Cardiac septum (tissue), 1 donor: ENCODE measurements around the gene COMMD1. TPM values are rescaled to one million over a fixed set of nuclear protein-coding genes. Genes with fewer than 3 reads are reported as not detected.
"Not testable (repeated sequence)": the region's sequence is repeated elsewhere in the genome, so short reads cannot be mapped to it uniquely, and the experiment has no call there.

ENCODE experiments used
- DNase-seq: peaks from one replicate; pipeline ENCODE4 v3.0.0-alpha.2; 2020; ENCODE audit warnings: low spot score
- intact Hi-C: fragments of 100-400 bp; cut with DNase I; formaldehyde crosslinking; loops from one replicate; pipeline ENCODE4 v1.14.0; 2022
- total RNA-seq: library from RNA; stranded (reverse); fragmentation: NEBNext Ultra II Directional; extraction: Animal tissue kit (Norgen Biotek cat#: 25700); gene quantifications from one replicate; pipeline ENCODE4 v1.2.1, GENCODE V29; 2021
- donor health status: DM: no; HTN: no; CAD: no.

COMMD1 gene
- total RNA-seq, 1 donor from 2014 or later, result 56.0 TPM

DNA sequence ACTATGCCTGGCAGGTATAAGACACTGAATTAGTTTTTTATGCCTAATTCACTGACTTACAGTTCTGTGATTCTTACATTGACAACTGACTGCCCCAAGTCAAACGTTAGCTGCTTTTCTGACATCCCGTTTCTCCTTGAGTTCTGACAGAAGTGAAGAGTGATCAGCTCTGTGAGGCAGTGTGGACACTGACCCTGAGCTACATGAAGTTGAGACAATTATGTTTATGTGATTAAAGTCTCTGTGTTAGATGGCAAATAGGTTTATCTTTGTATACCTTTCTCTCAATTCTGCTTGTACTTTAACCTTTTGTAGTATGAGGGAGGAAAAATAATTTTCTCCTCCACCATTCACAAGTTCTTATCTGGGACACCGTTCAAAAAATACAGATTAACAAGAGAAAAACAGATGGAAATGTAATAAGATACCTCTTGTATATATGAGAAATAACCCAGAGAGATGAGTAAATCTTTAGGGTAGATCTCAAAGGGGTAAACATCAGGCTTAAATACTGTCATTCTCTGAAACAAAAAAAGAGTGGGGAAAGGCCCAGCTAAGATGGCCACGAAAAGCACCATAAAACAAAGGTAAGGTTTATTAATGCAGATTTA is 205.0 kb downstream of the COMMD1 start:
- no peak for DNase-seq
- intact Hi-C loops, result no loop called here

DNA sequence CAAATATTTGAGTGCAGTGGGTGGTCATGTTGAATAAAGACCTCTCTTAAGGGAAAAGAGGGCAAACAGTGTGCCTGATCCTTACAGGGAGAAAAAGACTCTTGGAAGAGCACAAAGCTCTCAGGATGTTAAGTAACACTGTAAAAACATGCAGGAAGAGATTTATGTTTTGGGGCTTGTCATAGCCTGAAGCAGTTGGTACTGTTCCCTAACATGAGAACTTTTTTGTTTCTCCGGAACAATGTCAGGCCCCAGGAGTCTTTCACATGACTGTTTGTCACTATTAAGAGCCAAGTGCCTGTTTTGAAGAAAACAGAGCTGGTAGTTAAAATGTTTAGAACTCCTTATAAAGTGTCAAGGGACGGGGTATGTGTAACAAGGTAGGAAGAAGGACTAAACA is 206.7 kb downstream of the COMMD1 start:
- intact Hi-C loops, result no loop called here
- no peak for DNase-seq

DNA sequence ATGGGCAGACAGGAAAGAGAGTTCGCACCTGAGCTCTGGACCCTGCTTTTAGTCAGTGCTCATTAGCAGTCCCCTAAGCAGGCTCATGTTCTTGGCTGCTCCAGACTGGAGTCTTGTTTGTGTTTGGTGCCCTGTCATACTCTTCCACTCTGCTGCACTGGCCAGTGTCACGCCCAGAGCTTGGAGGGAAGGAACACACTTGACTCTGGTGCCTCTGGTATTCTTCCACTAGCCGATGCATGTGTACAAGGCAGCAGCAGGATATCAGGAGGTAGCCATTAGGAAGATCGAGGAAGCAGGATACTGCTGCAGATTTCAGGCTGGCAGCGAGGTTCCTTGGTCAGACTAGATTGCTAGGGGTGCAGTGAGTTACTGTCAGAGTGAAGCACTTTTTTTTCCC is 209.1 kb downstream of the COMMD1 start:
- intact Hi-C loops, result no loop called here

DNA sequence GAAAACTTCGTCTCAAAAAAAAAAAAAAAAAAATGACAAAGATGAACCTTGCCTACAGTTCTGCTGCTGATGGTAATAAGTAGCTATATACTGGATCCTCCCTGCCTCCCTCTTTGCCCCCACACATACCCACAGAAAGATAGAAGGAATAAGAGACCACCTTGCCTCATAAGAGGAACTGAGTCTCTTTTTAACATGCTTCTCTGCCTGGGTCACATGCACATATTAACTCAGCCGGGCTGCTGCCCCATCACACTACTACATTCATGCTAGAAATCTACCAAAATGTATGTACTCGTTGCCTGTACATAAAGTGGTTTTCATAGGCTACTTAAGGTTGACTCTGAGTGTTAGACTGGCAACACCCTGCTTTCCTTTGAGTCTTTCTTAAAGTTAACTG is 211.5 kb downstream of the COMMD1 start:
- DNase-seq, result no peak
- intact Hi-C loops, result no loop called here

More for the DNA sequence above, 209.1 kb downstream of the COMMD1 start:
- DNase-seq, result no peak

DNA sequence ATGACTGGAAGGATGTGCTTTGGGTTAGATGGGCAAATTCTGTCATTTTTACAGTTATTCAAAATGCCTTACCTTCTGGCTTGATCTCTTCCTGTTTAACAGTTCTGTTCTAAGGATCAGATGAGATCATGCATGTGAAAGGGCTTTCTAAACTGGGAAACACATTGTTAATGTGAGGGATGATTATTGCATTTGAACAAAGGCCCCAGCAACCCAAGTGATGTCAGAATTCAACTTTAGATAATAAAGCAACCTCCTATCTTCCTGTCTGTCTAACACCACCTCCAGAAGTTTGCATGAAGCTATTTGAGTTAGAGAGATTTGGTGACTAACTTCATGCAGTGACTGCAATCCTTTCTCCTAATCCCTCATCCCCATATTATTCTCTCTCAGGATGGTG is 212.7 kb downstream of the COMMD1 start:
- no peak for DNase-seq
- intact Hi-C loops, result no loop called here

DNA sequence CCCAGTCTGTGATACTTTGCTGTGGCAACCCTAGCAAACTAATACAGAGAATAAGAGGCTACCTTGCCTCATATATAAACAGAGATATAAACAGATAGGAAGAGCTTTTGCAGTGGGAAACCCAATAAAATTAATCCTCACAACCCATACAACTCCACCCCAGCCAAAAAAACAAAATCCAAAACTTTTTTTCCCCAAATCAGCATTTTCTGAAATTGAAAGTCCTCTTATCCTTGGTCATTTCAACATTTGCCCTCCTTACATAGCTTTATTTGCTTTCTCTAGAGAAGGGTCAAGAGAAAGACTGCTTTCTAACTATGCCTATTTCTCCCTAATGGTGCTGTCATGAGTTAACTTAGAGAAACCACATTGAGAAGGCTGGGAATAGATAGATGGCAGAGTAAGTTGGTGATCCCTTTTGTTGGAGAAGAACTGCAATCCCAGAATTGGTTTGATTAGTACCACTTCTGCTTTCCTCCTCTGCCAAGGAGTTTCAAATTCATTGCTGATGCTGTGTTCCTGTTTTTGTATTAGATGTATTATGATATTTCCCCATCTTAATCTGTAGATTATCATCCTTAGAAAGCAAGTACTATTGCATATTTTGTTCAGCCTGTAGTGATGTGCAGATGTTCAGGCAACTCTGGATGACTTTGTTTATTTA is 214.0 kb downstream of the COMMD1 start:
- intact Hi-C loops, result no loop called here
- no peak for DNase-seq

DNA sequence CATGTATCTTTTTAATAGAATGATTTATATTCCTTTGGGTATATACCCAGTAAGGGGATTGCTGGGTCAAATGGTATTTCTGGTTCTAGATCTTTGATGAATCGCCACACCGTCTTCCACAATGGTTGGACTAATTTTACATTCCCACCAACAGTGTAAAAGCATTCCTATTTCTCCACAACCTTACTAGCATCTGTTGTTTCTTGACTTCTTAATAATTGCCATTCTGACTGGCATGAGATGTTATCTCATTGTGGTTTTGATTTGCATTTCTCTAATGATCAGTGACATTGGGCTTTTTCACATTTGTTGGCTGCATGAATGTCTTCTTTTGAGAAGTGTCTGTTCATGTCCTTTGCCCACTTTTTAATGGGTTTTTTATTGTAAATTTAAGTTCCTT is 220.8 kb downstream of the COMMD1 start:
- DNase-seq, intact Hi-C loops: not testable (repeated sequence)

DNA sequence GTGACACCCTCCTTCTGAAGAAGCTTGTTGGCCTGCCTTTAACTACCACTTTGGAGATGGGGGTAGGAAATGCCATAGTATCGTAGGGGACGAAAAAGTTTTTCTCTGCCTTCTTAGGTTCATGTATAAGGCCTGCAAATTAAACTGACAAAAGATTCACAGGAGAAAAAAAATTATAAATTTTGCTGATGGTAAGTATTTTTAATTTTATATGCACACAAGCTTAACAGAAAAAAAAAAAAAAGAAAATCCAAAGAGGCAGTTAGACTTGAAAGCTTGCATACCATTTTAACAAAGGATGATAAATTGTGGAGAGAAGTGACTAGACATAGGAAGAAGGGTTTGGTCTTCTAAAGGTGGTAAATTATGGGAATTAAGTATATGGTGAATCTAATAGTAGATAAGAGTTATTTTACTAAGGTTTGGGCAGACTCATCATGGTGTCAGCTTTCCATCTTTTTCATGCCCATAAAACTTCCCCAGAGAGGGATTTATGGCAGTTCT is 227.9 kb downstream of the COMMD1 start:
- intact Hi-C loops, result no loop called here
- DNase-seq, result no peak

DNA sequence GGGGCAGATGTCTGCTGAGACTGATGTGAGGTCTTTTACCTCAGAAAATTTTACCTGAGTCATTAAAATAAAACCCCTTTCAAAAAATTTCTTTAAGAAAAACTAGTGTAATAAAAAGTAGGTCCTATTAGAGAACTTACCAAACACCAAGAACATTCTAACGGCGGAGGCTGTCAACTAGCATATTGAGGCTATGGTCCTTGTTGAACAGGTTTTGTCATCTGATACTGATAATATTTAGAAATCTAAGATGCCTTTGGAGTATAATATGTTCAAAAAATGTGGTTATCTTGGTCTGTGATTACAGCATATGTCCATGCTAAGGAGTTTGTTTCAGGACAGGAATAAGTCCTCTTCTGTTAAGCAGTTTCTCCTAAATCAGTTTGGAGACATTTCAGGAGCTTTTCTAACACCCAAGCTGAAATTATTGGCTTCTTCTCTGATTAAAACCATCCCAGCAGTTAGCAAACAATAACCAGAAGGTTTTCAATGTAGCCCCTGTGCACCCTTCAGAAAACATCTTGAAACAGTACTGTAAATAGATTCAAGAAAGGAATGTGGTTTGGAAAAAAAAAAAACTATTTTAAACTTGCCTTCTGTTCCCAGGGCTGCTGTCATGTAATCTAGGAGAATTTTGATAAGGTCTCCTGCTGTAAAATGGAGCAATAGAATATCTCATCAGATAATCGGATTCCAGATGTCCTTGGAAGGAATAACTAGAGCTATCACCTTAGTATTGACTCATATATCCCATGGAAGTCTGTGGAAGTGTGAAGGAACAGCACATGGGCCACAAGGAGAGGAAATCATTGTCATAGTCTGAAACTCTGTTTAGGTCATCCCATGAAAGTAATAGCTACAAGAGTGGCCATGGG is 231.7 kb downstream of the COMMD1 start:
- DNase-seq, result no peak
- intact Hi-C loops, result no loop called here

DNA sequence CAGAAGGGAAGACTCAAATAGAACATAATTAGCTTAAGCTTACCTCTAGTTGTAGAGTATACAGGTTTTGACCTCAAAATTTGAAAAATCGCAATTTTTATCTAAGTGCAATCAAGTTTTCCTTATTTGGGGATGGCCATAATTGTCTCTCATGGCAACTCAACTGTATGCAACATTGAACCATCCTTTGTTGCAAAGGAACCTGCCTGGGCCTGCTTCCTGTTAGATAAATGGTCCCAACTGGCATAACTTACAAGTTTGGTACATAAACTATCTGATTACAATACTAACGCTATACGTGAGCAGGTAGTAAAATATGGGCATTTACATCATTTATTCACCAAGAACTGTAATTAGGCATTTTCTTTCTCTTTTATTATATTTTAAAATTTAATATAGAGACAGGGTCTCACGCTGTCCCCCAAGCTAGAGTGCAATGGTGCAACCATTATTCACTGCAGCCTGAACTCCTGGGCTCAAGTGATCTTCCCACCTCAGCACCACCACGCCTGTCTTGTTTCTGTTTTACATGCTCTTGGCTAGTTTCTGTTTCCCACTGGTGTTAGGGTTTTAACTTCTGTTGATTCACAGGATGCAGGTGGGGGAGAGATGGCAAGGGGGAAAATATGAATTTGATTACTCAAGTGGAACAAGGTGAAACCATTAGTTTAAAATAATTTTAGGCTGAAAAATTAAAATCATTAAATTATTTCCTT is 235.1 kb downstream of the COMMD1 start:
- intact Hi-C loops, result no loop called here

DNA sequence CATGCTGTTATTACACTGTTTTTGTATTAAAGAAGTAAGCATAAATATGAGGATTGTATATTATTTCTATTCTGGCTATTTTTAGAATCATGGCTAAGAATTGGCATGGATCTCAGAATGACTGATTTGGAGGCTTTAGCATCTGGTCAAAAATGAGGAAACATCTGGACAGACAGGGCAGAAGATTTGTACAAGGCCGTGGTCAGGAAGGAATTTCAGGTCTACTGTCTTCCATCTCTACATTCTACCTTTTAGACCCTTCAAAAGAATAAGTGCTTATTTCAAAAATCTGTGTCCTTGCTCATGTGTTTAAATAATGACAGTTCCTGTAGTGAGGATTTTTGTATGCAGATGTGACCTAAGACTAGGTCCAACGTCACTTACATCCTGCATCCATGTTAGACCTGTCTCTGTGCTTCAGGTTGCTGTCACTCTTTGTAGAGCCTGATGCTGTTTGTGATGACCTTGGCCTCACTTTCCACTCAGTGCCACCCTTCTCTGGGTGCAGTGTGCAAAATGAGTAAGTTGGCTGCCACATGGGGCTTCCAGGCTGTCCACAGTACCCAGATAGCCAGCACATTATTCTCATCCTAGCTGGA is 235.8 kb downstream of the COMMD1 start:
- intact Hi-C loops, result no loop called here
- DNase-seq, result no peak

More for the DNA sequence above, 235.1 kb downstream of the COMMD1 start:
- no peak for DNase-seq

DNA sequence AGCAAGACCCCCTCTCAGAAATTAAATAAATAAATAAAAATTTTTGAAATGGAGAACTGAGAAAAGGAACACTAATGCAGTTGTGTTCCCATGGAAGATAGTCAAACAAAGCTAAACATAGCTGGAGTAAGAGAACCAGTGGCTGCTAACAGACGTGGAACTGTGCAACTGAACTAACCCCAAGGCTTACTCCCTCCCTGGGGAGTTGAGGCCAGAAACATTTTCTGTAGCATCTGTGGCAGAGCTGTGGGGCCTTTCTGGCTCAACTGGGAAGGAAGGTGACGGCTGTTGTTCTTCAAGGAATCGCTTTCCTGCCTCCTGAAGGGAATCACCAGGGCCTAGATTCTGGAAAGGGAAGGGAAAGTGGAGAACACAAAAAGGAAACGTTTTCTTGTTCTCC is 236.6 kb downstream of the COMMD1 start:
- DNase-seq, result no peak
- intact Hi-C loops, result no loop called here

DNA sequence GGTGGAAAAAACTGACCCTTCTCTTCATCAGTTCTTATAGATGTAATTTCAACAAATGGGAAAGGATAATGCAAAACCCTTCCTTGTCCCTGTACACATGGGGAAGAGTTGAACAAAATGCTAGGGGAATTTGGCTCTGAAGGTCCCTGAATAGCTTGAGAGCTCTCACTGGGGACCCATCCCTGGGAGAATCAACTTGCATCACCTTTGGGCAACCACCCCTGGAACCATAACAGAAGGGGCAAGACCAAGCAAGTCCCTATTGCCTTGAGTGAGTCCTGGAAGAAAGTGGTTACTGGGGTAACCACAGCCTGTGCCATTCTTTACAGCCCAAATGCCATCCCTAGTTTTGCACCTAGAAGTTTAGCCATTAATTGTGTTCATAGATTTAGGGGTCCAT is 238.2 kb downstream of the COMMD1 start:
- DNase-seq, result no peak
- intact Hi-C loops, result no loop called here

DNA sequence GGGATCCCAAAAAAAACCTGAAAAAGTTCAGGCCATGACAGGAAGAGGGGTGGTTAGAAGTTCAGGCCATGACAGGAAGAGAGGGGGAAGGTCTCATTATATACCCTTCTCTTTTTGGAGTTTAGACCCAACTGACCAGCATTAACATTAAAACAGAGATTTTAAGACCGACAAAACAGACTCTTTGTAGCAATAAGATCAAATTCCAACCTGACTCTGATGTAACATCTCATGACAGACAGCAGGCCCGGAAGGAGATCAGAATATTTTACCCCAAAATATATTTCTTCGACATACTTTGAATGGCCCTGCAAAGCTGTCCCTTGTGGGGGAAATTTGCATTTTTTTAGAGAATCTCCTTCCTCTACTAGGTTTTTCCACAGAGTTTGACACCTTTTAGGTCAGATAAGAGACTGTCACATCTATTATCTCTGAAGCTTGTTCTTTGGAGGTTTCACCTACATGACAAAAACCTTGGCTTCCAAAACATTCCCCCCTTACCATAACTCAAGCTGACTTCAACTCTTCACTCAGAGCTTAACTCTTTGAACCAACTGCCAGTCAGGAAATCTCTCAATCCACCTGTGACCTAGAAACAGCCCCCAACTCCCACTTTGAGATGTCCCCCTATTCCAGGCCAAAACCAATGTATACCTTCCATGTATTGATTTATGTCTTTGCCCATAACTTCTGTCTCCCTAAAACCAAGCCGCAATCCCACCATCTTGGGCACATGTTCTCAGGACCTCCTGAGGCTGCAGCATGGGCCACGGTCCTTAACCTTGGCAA is 239.4 kb downstream of the COMMD1 start:
- intact Hi-C loops, result no loop called here
- DNase-seq, result no peak

DNA sequence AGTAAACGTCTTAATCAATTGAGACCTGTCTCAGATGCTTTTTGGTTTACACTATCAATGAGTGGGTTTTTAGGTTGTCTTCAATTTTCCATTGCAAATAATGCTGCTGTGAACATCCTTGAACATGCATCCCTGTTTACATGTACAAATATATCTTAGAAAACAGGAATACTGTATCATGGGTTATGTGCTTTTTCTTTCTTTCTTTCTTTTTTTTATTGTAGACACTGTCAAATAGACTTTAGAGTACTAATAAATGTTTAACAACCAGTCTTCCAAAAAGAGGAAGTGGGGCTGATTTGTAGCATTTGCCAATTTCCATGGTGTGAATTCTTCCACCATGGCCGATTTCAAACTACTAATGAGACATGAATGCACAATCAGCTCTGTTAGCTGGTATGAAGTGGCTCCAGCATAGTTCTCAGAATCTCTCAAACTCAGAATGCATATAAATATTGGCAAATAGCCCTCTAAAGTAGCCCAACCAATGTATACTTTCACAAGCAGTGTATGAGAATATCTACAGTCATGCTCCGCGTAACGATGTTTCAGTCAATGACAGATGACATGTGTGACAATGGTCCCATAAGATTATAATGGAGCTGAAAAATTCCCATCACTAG is 240.1 kb downstream of the COMMD1 start:
- DNase-seq, result no peak
- intact Hi-C loops, result no loop called here

DNA sequence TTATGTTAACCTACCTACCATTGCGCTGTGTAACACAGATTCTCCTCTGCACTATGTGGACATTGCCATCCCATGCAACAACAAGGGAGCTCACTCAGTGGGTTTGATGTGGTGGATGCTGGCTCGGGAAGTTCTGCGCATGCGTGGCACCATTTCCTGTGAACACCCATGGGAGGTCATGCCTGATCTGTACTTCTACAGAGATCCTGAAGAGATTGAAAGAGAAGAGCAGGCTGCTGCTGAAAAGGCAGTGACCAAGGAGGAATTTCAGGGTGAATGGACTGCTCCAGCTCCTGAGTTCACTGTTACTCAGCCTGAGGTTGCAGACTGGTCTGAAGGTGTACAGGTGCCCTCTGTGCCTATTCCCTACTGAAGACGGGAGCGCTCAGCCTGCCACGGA is 241.3 kb downstream of the COMMD1 start:
- DNase-seq, intact Hi-C loops: not testable (repeated sequence)

DNA sequence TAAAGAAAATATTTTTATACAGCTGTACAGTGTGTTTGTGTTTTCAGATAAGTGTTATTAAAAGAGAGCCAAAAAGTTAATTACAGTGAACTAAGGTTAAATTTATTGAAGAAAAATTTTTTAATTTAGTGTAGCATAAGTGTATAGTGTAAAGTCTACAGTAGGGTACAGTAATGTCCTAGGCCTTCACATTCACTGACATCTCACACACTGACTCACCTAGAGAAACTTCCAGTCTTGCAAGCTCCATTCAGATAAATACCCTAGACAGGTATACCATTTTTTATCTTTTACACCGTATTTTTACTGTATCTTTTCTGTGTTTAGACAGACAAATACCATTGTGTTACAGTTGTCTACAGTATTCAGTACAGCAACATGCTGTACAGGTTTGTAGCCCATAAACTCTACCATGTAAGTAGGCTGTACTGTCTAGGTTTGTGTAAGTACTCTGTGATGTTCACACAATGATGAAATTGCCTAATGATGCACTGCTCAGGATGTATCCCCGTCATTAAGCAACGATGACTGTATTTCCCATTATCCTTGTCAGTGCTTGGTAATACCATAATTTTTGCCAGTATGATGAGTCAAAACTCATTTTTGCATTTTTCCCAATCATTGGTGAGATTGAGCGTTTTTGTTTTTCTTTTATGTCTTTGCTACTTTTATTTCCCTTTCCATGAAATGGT is 242.3 kb downstream of the COMMD1 start:
- DNase-seq, result no peak
- intact Hi-C loops, result no loop called here

DNA sequence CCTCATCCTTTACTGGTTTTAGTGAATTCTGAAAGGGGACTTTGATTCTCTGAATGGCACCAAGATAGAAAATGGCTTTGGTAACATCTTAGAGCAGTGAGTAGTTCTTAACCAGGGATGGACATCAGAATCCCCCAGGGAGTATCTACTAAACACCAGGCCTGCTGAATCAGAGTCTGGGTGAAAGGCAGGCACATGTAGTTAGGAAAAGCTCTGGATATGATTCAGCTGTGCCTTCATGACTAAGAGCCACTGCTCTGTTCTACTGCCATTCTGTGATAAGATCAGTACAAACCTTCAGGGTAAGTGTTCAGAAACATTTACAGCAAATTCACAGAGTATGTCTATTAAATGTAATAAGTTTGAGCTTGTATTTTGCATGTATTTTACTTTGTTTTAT is 244.2 kb downstream of the COMMD1 start:
- intact Hi-C loops, result loop anchor here (5.0 kb wide), 1 partner anchor 38 kb away; no protein-coding TSS in a partner anchor
- no peak for DNase-seq
